ENCODE data around the gene LRBA.

DNA sequence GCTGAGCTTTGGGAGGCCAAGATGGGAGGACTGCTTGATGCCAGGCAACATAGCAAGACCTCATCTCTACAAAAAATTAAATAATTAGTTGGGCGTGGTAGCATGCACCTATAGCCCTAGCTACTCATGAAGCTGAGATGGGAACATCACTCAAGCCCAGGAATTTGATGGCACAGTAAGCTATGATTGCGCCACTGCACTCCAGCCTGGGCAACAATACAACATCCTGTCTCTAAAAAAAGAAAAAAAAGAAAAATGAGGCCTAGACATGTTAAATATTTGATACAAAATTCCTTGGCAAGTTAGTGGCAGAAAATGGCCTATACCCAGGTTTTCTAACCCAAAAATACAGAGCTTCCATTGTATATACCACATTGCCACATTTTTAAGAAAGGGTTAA lies 521.2 kb downstream of the LRBA start:
- no peak for TF ChIP-seq CTCF (IDR thresholded peaks at IDR 0.05)
- no peak for TF ChIP-seq POLR2A (IDR thresholded peaks at IDR 0.05)

Data from breast epithelium (tissue), 3 donors.